Measurements from ENCODE around the gene EWSR1.

Gene EWSR1

GRCh38 chr22:29313126-29313575, 45.1 kb downstream of the EWSR1 start:
- in situ Hi-C loops (cut with HindIII; ENCODE audit: low sequenced_read_pairs) = no loop called here
- peak; percentile 72 for TF ChIP-seq CTCF (IDR thresholded peaks at IDR 0.05; ENCODE audit: low read depth, low read length, missing control alignments)
- no peak overlapping the region for H3K4me3 ChIP-seq (ENCODE audit: low read depth, low read length)
- DNase-seq (ENCODE audit: low read depth) = no peak

GRCh38 chr22:29313576-29314466, 45.8 kb downstream of the EWSR1 start:
- in situ Hi-C loops (cut with HindIII; ENCODE audit: low sequenced_read_pairs) = no loop called here
- no peak overlapping the region for H3K4me3 ChIP-seq (ENCODE audit: low read depth, low read length)
- TF ChIP-seq CTCF (IDR thresholded peaks at IDR 0.05; ENCODE audit: low read depth, low read length, missing control alignments) = no peak
- DNase-seq (ENCODE audit: low read depth) = no peak

GRCh38 chr22:29314537-29315285, 46.6 kb downstream of the EWSR1 start:
- in situ Hi-C loops (cut with HindIII; ENCODE audit: low sequenced_read_pairs) = no loop called here
- no peak for DNase-seq (ENCODE audit: low read depth)
- TF ChIP-seq CTCF (IDR thresholded peaks at IDR 0.05; ENCODE audit: low read depth, low read length, missing control alignments) = no peak
- H3K4me3 ChIP-seq (ENCODE audit: low read depth, low read length) = peak overlapping the region; percentile 5

- in situ Hi-C loops (cut with HindIII; ENCODE audit: low sequenced_read_pairs) = no loop called here
- no peak for TF ChIP-seq CTCF (IDR thresholded peaks at IDR 0.05; ENCODE audit: low read depth, low read length, missing control alignments)
- no peak for DNase-seq (ENCODE audit: low read depth)
- H3K4me3 ChIP-seq (ENCODE audit: low read depth, low read length) = peak within 1 kb of the TSS; percentile 5
Observed at GRCh38 chr22:29315286-29316140, 47.4 kb downstream of the EWSR1 start, which contains the start of gene RASL10A. TSS of gene RASL10A (minus strand) at chr22:29315697. CDS start at chr22:29315246, 451 bp downstream.

- in situ Hi-C loops (cut with HindIII; ENCODE audit: low sequenced_read_pairs) = no loop called here
- no peak overlapping the region for H3K4me3 ChIP-seq (ENCODE audit: low read depth, low read length)
- DNase-seq (ENCODE audit: low read depth) = no peak
- no peak for TF ChIP-seq CTCF (IDR thresholded peaks at IDR 0.05; ENCODE audit: low read depth, low read length, missing control alignments)
Observed at GRCh38 chr22:29316141-29316828, 48.2 kb downstream of the EWSR1 start.

Data from astrocyte of the cerebellum (primary cell).